ENCODE results near the gene PPP4R2.
A peak's percentile ranks its signal among the peaks of the same experiment; 100 is the strongest.
"Not testable (repeated sequence)": the region's sequence is repeated elsewhere in the genome, so short reads cannot be mapped to it uniquely, and the experiment has no call there.

Gene PPP4R2

GRCh38 chr3:72996121-72996472 lies 514 bp upstream of the PPP4R2 start:
- Histone ChIP-seq H3K27ac (ENCODE audit: low read depth, low read length) (peak overlapping the region; percentile 94), H3K9me3 (ENCODE audit: control insufficient read depth in 5 of 5, low read length in 5 of 5) (no peaks in the 10 kb centered on the region), H3K36me3 (ENCODE audit: control insufficient read depth in 5 of 5, insufficient read depth in 5 of 5, low read length in 5 of 5) (peaks cover 0 to 3% (median 0%) of the 10 kb centered on the region in 5 donors), H3K9ac (ENCODE audit: low read length in 5 of 5) (peak overlapping the region; percentile 42 to 87 (median 71)), H3K4me1 (ENCODE audit: control insufficient read depth in 5 of 5, insufficient read depth in 5 of 5, low read length in 5 of 5) (peaks cover 7 to 42% (median 40%) of the 10 kb centered on the region in 5 donors), H3K27me3 (ENCODE audit: control insufficient read depth in 5 of 5, insufficient read depth in 4 of 5, low read length in 5 of 5) (no peaks in the 10 kb centered on the region), H3K4me3 (ENCODE audit: low read depth in 1 of 5, low read length in 5 of 5) (peak overlapping the region; percentile 76 to 87 (median 79))

GRCh38 chr3:72997421-72997961 lies 880 bp downstream of the PPP4R2 start:
- peak overlapping the region; percentile 94 for H3K27ac ChIP-seq (ENCODE audit: low read depth, low read length)
- peak overlapping the region; percentile 77 to 95 (median 81) for H3K4me3 ChIP-seq (ENCODE audit: low read depth in 1 of 5, low read length in 5 of 5)
- no peaks in the 10 kb centered on the region for H3K27me3 ChIP-seq (ENCODE audit: control insufficient read depth in 5 of 5, insufficient read depth in 4 of 5, low read length in 5 of 5)
- no peaks in the 10 kb centered on the region for H3K9me3 ChIP-seq (ENCODE audit: control insufficient read depth in 5 of 5, low read length in 5 of 5)
- H3K36me3 ChIP-seq (ENCODE audit: control insufficient read depth in 5 of 5, insufficient read depth in 5 of 5, low read length in 5 of 5), result peaks cover 0 to 10% (median 4%) of the 10 kb centered on the region in 5 donors
- peaks cover 7 to 48% (median 43%) of the 10 kb centered on the region in 5 donors for H3K4me1 ChIP-seq (ENCODE audit: control insufficient read depth in 5 of 5, insufficient read depth in 5 of 5, low read length in 5 of 5)
- H3K9ac ChIP-seq (ENCODE audit: low read length in 5 of 5), result peak overlapping the region; percentile 69 to 96 (median 88)

DNA sequence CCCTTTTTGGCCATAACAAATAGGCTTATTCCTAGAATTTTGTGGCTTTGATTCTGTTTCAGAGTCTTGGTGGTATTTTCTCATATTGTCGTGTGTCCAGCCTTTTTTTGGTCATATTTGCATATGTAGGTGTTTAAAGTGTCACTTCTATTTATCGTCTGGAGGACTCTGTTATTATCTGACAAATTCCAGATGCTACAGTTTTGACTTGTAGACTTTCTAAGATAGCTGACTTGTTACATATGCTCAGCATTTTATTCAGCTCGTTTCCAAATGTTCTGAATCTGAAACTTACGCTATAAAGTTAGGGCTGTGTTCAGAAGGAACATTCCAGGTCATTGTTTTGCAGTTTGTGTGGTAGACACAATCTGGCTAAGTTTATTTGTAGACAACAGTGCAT lies 1.9 kb downstream of the PPP4R2 start:
- peak overlapping the region; percentile 94 for H3K27ac ChIP-seq (ENCODE audit: low read depth, low read length)
- H3K4me3 ChIP-seq (ENCODE audit: low read depth in 1 of 5, low read length in 5 of 5), result peak overlapping the region; percentile 77 to 95 (median 81)
- H3K27me3 ChIP-seq (ENCODE audit: control insufficient read depth in 5 of 5, insufficient read depth in 4 of 5, low read length in 5 of 5), result no peaks in the 10 kb centered on the region
- H3K9ac ChIP-seq (ENCODE audit: low read length in 5 of 5), result peak overlapping the region in 4 of 5 donors; percentile 61 to 91 (median 78)
- peaks cover 0 to 10% (median 4%) of the 10 kb centered on the region in 5 donors for H3K36me3 ChIP-seq (ENCODE audit: control insufficient read depth in 5 of 5, insufficient read depth in 5 of 5, low read length in 5 of 5)
- peaks cover 7 to 56% (median 46%) of the 10 kb centered on the region in 5 donors for H3K4me1 ChIP-seq (ENCODE audit: control insufficient read depth in 5 of 5, insufficient read depth in 5 of 5, low read length in 5 of 5)
- no peaks in the 10 kb centered on the region for H3K9me3 ChIP-seq (ENCODE audit: control insufficient read depth in 5 of 5, low read length in 5 of 5)

DNA sequence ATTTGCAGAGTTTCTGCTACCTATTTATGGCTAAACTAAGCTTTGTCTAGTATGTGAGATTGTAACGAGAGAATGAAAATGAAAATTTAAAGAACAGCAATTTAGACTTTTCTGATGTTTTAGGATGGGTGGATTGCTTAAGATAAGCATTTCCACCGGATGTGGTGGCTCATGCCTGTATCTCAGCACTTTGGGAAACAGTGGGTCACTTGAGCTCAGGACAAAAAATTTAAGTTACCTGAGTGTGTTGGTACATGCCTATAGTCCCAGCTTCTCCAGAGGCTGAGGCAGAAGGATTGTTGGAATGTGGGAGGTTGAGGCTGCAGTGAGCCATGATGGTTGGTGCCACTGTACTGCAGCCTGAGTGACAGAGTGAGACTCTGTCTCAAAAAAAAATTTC lies 3.3 kb downstream of the PPP4R2 start:
- H3K9me3 ChIP-seq (ENCODE audit: control insufficient read depth in 5 of 5, low read length in 5 of 5), result no peaks in the 10 kb centered on the region
- peak overlapping the region in 2 of 5 donors; percentile 13 to 24 for H3K4me3 ChIP-seq (ENCODE audit: low read depth in 1 of 5, low read length in 5 of 5)
- no peaks in the 10 kb centered on the region for H3K27me3 ChIP-seq (ENCODE audit: control insufficient read depth in 5 of 5, insufficient read depth in 4 of 5, low read length in 5 of 5)
- H3K27ac ChIP-seq (ENCODE audit: low read depth, low read length), result no peak overlapping the region
- peaks cover 7 to 62% (median 49%) of the 10 kb centered on the region in 5 donors for H3K4me1 ChIP-seq (ENCODE audit: control insufficient read depth in 5 of 5, insufficient read depth in 5 of 5, low read length in 5 of 5)
- peak overlapping the region in 2 of 5 donors; percentile 61 to 91 for H3K9ac ChIP-seq (ENCODE audit: low read length in 5 of 5)
- H3K36me3 ChIP-seq (ENCODE audit: control insufficient read depth in 5 of 5, insufficient read depth in 5 of 5, low read length in 5 of 5), result peaks cover 0 to 13% (median 4%) of the 10 kb centered on the region in 5 donors

DNA sequence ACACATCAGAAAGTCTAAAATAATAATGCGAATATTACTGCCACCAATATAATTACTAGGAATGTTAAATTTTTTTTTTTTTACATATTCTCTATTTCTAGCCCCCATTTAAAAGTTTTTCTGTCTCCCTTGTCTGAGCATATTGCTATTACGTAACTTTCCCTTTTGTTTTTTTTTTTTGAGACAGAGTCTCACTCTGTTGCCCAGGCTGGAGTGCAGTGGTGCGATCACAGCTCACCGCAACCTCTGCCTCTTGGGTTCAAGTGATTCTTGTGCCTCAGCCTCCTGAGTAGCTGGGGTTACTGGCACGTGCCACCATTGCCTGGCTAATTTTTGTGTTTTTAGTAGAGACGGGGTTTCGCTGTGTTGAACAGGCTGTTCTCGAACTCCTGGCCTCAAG lies 6.4 kb downstream of the PPP4R2 start:
- H3K27ac ChIP-seq (ENCODE audit: low read depth, low read length), result peak overlapping the region; percentile 70
- H3K9me3 ChIP-seq (ENCODE audit: control insufficient read depth in 5 of 5, low read length in 5 of 5); H3K9ac ChIP-seq (ENCODE audit: low read length in 5 of 5); H3K4me3 ChIP-seq (ENCODE audit: low read depth in 1 of 5, low read length in 5 of 5); H3K27me3 ChIP-seq (ENCODE audit: control insufficient read depth in 5 of 5, insufficient read depth in 4 of 5, low read length in 5 of 5): not testable (repeated sequence)
- H3K36me3 ChIP-seq (ENCODE audit: control insufficient read depth in 5 of 5, insufficient read depth in 5 of 5, low read length in 5 of 5), result peaks cover 5 to 26% (median 19%) of the 10 kb centered on the region in 5 donors
- peaks cover 7 to 49% (median 40%) of the 10 kb centered on the region in 5 donors for H3K4me1 ChIP-seq (ENCODE audit: control insufficient read depth in 5 of 5, insufficient read depth in 5 of 5, low read length in 5 of 5)

DNA sequence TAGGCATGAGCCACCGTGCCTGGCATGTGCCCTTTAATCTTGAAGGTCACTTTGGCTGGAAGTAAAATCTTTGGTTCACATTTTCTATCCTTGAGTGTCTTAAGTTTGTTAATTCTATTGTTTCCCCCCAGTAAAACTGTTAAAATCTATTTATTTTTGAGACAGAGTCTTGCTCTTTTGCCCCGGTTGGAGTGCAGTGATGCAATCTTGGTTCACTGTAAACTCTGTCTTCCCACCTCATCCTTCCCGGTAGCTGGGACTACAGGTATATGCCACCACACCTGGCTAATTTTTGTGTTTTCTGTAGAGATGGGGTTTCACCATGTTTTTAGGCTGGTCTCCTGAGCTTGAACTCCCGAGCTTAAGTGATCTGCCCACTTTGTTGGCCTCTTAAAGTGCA lies 7.7 kb downstream of the PPP4R2 start:
- H3K27me3 ChIP-seq (ENCODE audit: control insufficient read depth in 5 of 5, insufficient read depth in 4 of 5, low read length in 5 of 5), result no peaks in the 10 kb centered on the region
- no peak overlapping the region for H3K9ac ChIP-seq (ENCODE audit: low read length in 5 of 5)
- H3K36me3 ChIP-seq (ENCODE audit: control insufficient read depth in 5 of 5, insufficient read depth in 5 of 5, low read length in 5 of 5), result peaks cover 5 to 26% (median 17%) of the 10 kb centered on the region in 5 donors
- H3K9me3 ChIP-seq (ENCODE audit: control insufficient read depth in 5 of 5, low read length in 5 of 5), result no peaks in the 10 kb centered on the region
- no peak overlapping the region for H3K27ac ChIP-seq (ENCODE audit: low read depth, low read length)
- peaks cover 2 to 47% (median 33%) of the 10 kb centered on the region in 5 donors for H3K4me1 ChIP-seq (ENCODE audit: control insufficient read depth in 5 of 5, insufficient read depth in 5 of 5, low read length in 5 of 5)
- no peak overlapping the region for H3K4me3 ChIP-seq (ENCODE audit: low read depth in 1 of 5, low read length in 5 of 5)

- H3K4me3 ChIP-seq (ENCODE audit: low read depth in 1 of 5, low read length in 5 of 5), result no peak overlapping the region
- no peak overlapping the region for H3K27ac ChIP-seq (ENCODE audit: low read depth, low read length)
- H3K36me3 ChIP-seq (ENCODE audit: control insufficient read depth in 5 of 5, insufficient read depth in 5 of 5, low read length in 5 of 5), result peaks cover 5 to 18% (median 10%) of the 10 kb centered on the region in 5 donors
- H3K9me3 ChIP-seq (ENCODE audit: control insufficient read depth in 5 of 5, low read length in 5 of 5), result no peaks in the 10 kb centered on the region
- H3K27me3 ChIP-seq (ENCODE audit: control insufficient read depth in 5 of 5, insufficient read depth in 4 of 5, low read length in 5 of 5), result no peaks in the 10 kb centered on the region
- no peak overlapping the region for H3K9ac ChIP-seq (ENCODE audit: low read length in 5 of 5)
- H3K4me1 ChIP-seq (ENCODE audit: control insufficient read depth in 5 of 5, insufficient read depth in 5 of 5, low read length in 5 of 5), result peaks cover 0 to 27% (median 9%) of the 10 kb centered on the region in 5 donors
Measured at GRCh38 chr3:73007992-73008712, 11.5 kb downstream of the PPP4R2 start.

DNA sequence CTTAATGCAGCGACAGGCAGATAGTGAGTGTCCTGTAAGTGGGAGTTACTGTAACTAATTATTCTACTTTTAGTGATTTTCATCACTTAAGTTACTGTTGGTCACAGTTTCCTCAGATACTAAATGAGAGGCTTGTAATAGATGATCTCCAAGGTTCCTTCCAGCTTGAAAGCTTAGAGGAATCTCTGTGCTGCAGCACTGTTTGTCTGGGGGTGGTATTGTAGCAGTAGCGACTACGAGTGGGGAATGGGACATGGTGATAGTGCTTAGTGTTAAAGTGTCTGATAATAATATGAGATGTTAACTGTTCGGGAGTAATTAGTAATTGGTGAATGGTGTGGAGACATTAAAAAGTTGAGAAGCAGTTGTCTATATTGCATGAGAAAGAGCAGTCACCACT lies 12.4 kb downstream of the PPP4R2 start:
- Histone ChIP-seq H3K27ac (ENCODE audit: low read depth, low read length) (no peak overlapping the region), H3K9ac (ENCODE audit: low read length in 5 of 5) (no peak overlapping the region), H3K27me3 (ENCODE audit: control insufficient read depth in 5 of 5, insufficient read depth in 4 of 5, low read length in 5 of 5) (no peaks in the 10 kb centered on the region), H3K9me3 (ENCODE audit: control insufficient read depth in 5 of 5, low read length in 5 of 5) (no peaks in the 10 kb centered on the region), H3K36me3 (ENCODE audit: control insufficient read depth in 5 of 5, insufficient read depth in 5 of 5, low read length in 5 of 5) (peaks cover 5 to 18% (median 10%) of the 10 kb centered on the region in 5 donors), H3K4me1 (ENCODE audit: control insufficient read depth in 5 of 5, insufficient read depth in 5 of 5, low read length in 5 of 5) (peaks cover 0 to 23% (median 9%) of the 10 kb centered on the region in 5 donors), H3K4me3 (ENCODE audit: low read depth in 1 of 5, low read length in 5 of 5) (no peak overlapping the region)

DNA sequence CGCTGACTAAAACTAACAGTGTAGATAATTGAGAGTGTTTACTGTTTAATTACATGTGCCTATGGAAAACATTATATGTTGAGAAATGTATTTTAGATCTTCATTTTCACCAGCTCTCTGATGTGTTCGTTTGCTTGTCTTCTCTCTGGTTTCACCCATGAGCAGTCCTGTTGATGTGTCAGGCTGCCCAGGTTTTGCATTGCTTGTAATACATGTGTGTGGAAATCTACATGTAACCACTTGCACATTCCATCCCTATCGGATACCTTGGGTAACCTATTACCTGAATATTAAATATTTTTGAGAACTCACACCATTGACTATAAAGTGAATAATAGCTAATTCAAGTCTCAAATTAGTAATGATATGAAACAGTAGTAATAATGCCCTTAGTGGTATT lies 13.1 kb downstream of the PPP4R2 start:
- H3K27me3 ChIP-seq (ENCODE audit: control insufficient read depth in 5 of 5, insufficient read depth in 4 of 5, low read length in 5 of 5), result no peaks in the 10 kb centered on the region
- no peaks in the 10 kb centered on the region for H3K9me3 ChIP-seq (ENCODE audit: control insufficient read depth in 5 of 5, low read length in 5 of 5)
- H3K36me3 ChIP-seq (ENCODE audit: control insufficient read depth in 5 of 5, insufficient read depth in 5 of 5, low read length in 5 of 5), result peaks cover 5 to 15% (median 10%) of the 10 kb centered on the region in 5 donors
- H3K9ac ChIP-seq (ENCODE audit: low read length in 5 of 5), result no peak overlapping the region
- H3K27ac ChIP-seq (ENCODE audit: low read depth, low read length), result no peak overlapping the region
- H3K4me3 ChIP-seq (ENCODE audit: low read depth in 1 of 5, low read length in 5 of 5), result no peak overlapping the region
- H3K4me1 ChIP-seq (ENCODE audit: control insufficient read depth in 5 of 5, insufficient read depth in 5 of 5, low read length in 5 of 5), result peaks cover 0 to 21% (median 9%) of the 10 kb centered on the region in 5 donors

DNA sequence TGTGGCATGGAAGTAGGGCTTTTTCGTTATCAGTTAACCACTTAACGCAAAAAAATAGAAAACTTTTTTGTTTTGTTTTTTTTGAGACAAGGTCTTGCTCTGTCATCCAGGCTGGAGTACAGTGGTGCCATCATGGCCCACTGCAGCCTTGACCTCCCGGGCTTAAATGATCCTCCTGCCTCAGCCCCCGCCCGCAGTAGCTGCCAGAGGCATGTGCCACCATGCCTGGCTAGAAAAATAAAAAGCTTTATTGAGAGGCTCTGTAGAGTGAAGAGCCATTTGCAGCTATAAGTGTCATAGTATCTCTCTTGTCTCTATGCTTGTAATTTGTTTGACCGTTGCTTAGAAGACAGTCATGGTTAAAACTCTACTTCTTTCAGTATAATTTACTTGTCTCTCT lies 13.5 kb downstream of the PPP4R2 start:
- H3K9me3 ChIP-seq (ENCODE audit: control insufficient read depth in 5 of 5, low read length in 5 of 5), result no peaks in the 10 kb centered on the region
- H3K27me3 ChIP-seq (ENCODE audit: control insufficient read depth in 5 of 5, insufficient read depth in 4 of 5, low read length in 5 of 5), result no peaks in the 10 kb centered on the region
- H3K36me3 ChIP-seq (ENCODE audit: control insufficient read depth in 5 of 5, insufficient read depth in 5 of 5, low read length in 5 of 5), result peaks cover 5 to 15% (median 10%) of the 10 kb centered on the region in 5 donors
- no peak overlapping the region for H3K27ac ChIP-seq (ENCODE audit: low read depth, low read length)
- H3K9ac ChIP-seq (ENCODE audit: low read length in 5 of 5), result no peak overlapping the region
- H3K4me3 ChIP-seq (ENCODE audit: low read depth in 1 of 5, low read length in 5 of 5), result no peak overlapping the region
- H3K4me1 ChIP-seq (ENCODE audit: control insufficient read depth in 5 of 5, insufficient read depth in 5 of 5, low read length in 5 of 5), result peaks cover 0 to 21% (median 9%) of the 10 kb centered on the region in 5 donors

Data from subcutaneous abdominal adipose tissue (tissue), 5 donors.